ENCODE data around the gene PSMD1. TPM values are rescaled to one million over a fixed set of nuclear protein-coding genes. Genes with fewer than 3 reads are reported as not detected.

Gene PSMD1
- polyA plus RNA-seq, 1 donor from 2014 or later, result 83.8 TPM

DNA sequence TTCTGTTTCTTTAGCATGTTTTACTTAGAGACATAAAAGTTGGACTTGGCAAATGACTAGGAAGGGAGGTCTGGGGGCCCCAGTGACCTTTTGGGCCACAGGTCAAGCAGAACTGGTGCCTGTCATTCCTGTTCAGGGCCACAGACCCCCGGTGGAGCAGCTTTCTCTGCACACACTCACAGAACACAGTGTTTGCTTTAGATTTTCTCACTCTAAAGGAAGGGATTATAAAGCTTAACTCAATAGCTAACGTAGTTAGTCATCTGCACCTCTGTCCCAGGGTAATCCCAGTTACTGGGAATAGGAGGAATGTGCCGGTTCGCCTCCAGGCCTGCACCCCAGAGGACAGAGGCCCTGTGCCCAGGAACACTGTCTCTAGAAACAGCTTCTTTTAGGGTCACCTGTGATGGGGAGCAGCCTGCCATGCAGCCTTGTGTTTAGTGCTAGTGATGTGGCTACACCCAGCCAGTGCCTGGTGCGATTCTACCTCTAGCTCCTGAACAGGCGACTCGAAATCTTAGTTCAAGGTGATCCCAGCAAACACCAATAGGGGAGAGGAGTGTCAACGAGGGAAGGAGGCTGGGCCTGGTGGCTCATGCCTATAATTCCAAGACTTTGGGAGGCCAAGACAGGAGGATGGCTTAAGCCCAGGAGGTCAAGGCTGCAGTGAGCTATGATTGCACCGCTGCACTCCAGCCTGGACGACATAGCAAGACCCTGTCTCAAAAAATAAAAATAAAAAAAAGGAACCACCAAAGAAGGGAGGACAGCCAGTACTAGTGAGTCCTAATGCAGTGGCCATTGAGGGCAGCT, 49.2 kb upstream of the PSMD1 start:
- Histone ChIP-seq H3K27ac (ENCODE audit: low read length) (no peak overlapping the region), H3F3A (ENCODE audit: insufficient read depth, low read length, poor library complexity, severe bottlenecking) (no peaks in the 10 kb centered on the region), H4K20me1 (ENCODE audit: insufficient read depth) (no peaks in the 10 kb centered on the region), H3K79me2 (replicated peaks; ENCODE audit: insufficient read depth, low read length) (no peaks in the 10 kb centered on the region), H3K36me3 (ENCODE audit: insufficient read depth, low read length) (no peaks in the 10 kb centered on the region), H3K27me3 (ENCODE audit: insufficient read depth, low read depth, low read length) (no peaks in the 10 kb centered on the region), H3K4me2 (ENCODE audit: low read length) (no peak overlapping the region), H3K9ac (ENCODE audit: low read length) (no peak overlapping the region), H3K9me2 (ENCODE audit: insufficient read depth, low read length) (no peaks in the 10 kb centered on the region), H3K9me3 (ENCODE audit: low read length) (no peaks in the 10 kb centered on the region), H2AFZ (ENCODE audit: low read depth, low read length) (no peak overlapping the region), H3K4me3 (ENCODE audit: low read length) (no peak overlapping the region)
- TF ChIP-seq POLR2AphosphoS5 (IDR thresholded peaks at IDR 0.05) (no peak), RAD21 (conservative IDR thresholded peaks at IDR 0.05) (no peak)

- Histone ChIP-seq H3K9me2 (ENCODE audit: insufficient read depth, low read length) (no peaks in the 10 kb centered on the region), H4K20me1 (ENCODE audit: insufficient read depth) (no peaks in the 10 kb centered on the region), H3K4me2 (ENCODE audit: low read length) (no peak overlapping the region), H3K79me2 (replicated peaks; ENCODE audit: insufficient read depth, low read length) (no peaks in the 10 kb centered on the region), H3K27ac (ENCODE audit: low read length) (no peak overlapping the region), H3K9me3 (ENCODE audit: low read length) (no peaks in the 10 kb centered on the region), H3K36me3 (ENCODE audit: insufficient read depth, low read length) (no peaks in the 10 kb centered on the region), H3K27me3 (ENCODE audit: insufficient read depth, low read depth, low read length) (no peaks in the 10 kb centered on the region), H3K9ac (ENCODE audit: low read length) (no peak overlapping the region), H2AFZ (ENCODE audit: low read depth, low read length) (no peak overlapping the region), H3F3A (ENCODE audit: insufficient read depth, low read length, poor library complexity, severe bottlenecking) (no peaks in the 10 kb centered on the region), H3K4me3 (ENCODE audit: low read length) (no peak overlapping the region)
- TF ChIP-seq SMC3 (conservative IDR thresholded peaks at IDR 0.05; ENCODE audit: poor library complexity), result no peak
- TF ChIP-seq, protein P1, sequence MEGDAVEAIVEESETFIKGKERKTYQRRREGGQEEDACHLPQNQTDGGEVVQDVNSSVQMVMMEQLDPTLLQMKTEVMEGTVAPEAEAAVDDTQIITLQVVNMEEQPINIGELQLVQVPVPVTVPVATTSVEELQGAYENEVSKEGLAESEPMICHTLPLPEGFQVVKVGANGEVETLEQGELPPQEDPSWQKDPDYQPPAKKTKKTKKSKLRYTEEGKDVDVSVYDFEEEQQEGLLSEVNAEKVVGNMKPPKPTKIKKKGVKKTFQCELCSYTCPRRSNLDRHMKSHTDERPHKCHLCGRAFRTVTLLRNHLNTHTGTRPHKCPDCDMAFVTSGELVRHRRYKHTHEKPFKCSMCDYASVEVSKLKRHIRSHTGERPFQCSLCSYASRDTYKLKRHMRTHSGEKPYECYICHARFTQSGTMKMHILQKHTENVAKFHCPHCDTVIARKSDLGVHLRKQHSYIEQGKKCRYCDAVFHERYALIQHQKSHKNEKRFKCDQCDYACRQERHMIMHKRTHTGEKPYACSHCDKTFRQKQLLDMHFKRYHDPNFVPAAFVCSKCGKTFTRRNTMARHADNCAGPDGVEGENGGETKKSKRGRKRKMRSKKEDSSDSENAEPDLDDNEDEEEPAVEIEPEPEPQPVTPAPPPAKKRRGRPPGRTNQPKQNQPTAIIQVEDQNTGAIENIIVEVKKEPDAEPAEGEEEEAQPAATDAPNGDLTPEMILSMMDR (IDR thresholded peaks at IDR 0.05; ENCODE audit: poor library complexity, severe bottlenecking), result no peak
- TF ChIP-seq EZH2 (IDR thresholded peaks at IDR 0.05; ENCODE audit: borderline replicate concordance, insufficient read depth, low read length, poor library complexity, severe bottlenecking), result no peak
- no peak for TF ChIP-seq MXI1 (conservative IDR thresholded peaks at IDR 0.05; ENCODE audit: poor library complexity, severe bottlenecking)
- no peak for TF ChIP-seq POLR2AphosphoS5 (IDR thresholded peaks at IDR 0.05)
- no peak for TF ChIP-seq EP300 (conservative IDR thresholded peaks at IDR 0.05; ENCODE audit: poor library complexity, severe bottlenecking)
- TF ChIP-seq, protein P2, sequence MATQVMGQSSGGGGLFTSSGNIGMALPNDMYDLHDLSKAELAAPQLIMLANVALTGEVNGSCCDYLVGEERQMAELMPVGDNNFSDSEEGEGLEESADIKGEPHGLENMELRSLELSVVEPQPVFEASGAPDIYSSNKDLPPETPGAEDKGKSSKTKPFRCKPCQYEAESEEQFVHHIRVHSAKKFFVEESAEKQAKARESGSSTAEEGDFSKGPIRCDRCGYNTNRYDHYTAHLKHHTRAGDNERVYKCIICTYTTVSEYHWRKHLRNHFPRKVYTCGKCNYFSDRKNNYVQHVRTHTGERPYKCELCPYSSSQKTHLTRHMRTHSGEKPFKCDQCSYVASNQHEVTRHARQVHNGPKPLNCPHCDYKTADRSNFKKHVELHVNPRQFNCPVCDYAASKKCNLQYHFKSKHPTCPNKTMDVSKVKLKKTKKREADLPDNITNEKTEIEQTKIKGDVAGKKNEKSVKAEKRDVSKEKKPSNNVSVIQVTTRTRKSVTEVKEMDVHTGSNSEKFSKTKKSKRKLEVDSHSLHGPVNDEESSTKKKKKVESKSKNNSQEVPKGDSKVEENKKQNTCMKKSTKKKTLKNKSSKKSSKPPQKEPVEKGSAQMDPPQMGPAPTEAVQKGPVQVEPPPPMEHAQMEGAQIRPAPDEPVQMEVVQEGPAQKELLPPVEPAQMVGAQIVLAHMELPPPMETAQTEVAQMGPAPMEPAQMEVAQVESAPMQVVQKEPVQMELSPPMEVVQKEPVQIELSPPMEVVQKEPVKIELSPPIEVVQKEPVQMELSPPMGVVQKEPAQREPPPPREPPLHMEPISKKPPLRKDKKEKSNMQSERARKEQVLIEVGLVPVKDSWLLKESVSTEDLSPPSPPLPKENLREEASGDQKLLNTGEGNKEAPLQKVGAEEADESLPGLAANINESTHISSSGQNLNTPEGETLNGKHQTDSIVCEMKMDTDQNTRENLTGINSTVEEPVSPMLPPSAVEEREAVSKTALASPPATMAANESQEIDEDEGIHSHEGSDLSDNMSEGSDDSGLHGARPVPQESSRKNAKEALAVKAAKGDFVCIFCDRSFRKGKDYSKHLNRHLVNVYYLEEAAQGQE (IDR thresholded peaks at IDR 0.05; ENCODE audit: borderline replicate concordance), result no peak
- no peak for TF ChIP-seq TAF1 (IDR thresholded peaks at IDR 0.05; ENCODE audit: low read depth)
- no peak for TF ChIP-seq RAD21 (conservative IDR thresholded peaks at IDR 0.05)
Measured at GRCh38 chr2:231008131-231008530, 48.5 kb upstream of the PSMD1 start.
